H1 (cell line): Measurements from ENCODE around the gene ZDHHC5. TPM values are rescaled to one million over a fixed set of nuclear protein-coding genes. Genes with fewer than 3 reads are reported as not detected.

Experiments used
- CTCF ChIA-PET: fragments of 300-600 bp; sonication (Branson Sonifier 250); formaldehyde crosslinking; loops from one replicate; lab custom pipeline; 2021; ENCODE audit not compliant: partially characterized antibody; lab: Charles Lee
- POLR2A ChIA-PET: fragments of 300-600 bp; sonication (Branson Sonifier 250); formaldehyde crosslinking; loops from one replicate; lab custom pipeline; 2021; ENCODE audit warnings: inconsistent platforms; ENCODE audit not compliant: partially characterized antibody; lab: Charles Lee
- DNase-seq, 2 experiments: peaks; one replicate each; pipeline versions ENCODE4 v3.0.0 to v3.0.0-alpha.2; 2010 to 2022; ENCODE audit warnings: low spot score in 2 of 2, low read depth in 1 of 2, mixed read lengths in 1 of 2
- FAIRE-seq: peaks from 2 replicates; lab custom pipeline; 2011; peaks lifted over from hg19 to GRCh38; lab: Jason Lieb, UNC
- H2AFZ ChIP-seq: 2 replicates; pipeline ENCODE4 v1.8.1; 2012; ENCODE audit warnings: low read length, inconsistent platforms
- H2AK5ac ChIP-seq: 2 replicates; pipeline ENCODE4 v1.6.1; 2013; ENCODE audit warnings: low read depth, low read length
- H2BK120ac ChIP-seq: replicated peaks from 2 replicates; pipeline ENCODE3; 2013; ENCODE audit warnings: low read depth, low read length, inconsistent platforms
- H2BK12ac ChIP-seq: 2 replicates; pipeline ENCODE4 v1.6.1; 2013; ENCODE audit warnings: low read depth, low read length
- H2BK15ac ChIP-seq: 2 replicates; pipeline ENCODE4 v1.6.1; 2013; ENCODE audit warnings: low read length
- H2BK20ac ChIP-seq: 2 replicates; pipeline ENCODE4 v1.6.1; 2013; ENCODE audit warnings: low read length
- H2BK5ac ChIP-seq: 2 replicates; pipeline ENCODE4 v1.6.1; 2013; ENCODE audit warnings: low read depth, low read length
- H3K14ac ChIP-seq: 2 replicates; pipeline ENCODE4 v1.6.1; 2013; ENCODE audit warnings: inconsistent platforms; ENCODE audit not compliant: insufficient read length
- H3K18ac ChIP-seq: 2 replicates; pipeline ENCODE4 v1.6.1; 2013; ENCODE audit warnings: low read length; ENCODE audit errors: extremely low read depth
- H3K23ac ChIP-seq: 2 replicates; pipeline ENCODE4 v1.6.1; 2013; ENCODE audit warnings: inconsistent platforms; ENCODE audit not compliant: insufficient read length
- H3K23me2 ChIP-seq: 2 replicates; pipeline ENCODE4 v1.6.1; 2013; ENCODE audit warnings: low read depth, low read length
- H3K27ac ChIP-seq: 2 replicates; pipeline ENCODE4 v1.6.1; 2011; ENCODE audit warnings: low read depth, low read length, inconsistent platforms
- H3K27me3 ChIP-seq, 4 experiments: replicated peaks in 1 of 4; 1 replicate in 1 of 4; 2 replicates in 3 of 4; pipeline versions ENCODE4 v1.6.1 to v1.8.1; 2011 to 2013; ENCODE audit warnings: low read length in 3 of 4, mild to moderate bottlenecking in 3 of 4, inconsistent platforms in 2 of 4, mixed read lengths in 2 of 4, moderate library complexity in 1 of 4; ENCODE audit not compliant: control insufficient read depth in 3 of 4, insufficient read depth in 3 of 4; ENCODE audit errors: extremely low read depth in 1 of 4
- H3K36me3 ChIP-seq, 4 experiments: 2 replicates each; pipeline versions ENCODE4 v1.6.1 to v1.8.1; 2011 to 2013; ENCODE audit warnings: mild to moderate bottlenecking in 4 of 4, low read length in 3 of 4, moderate library complexity in 2 of 4, control low read depth in 1 of 4, inconsistent platforms in 1 of 4; ENCODE audit not compliant: insufficient read depth in 4 of 4, control insufficient read depth in 2 of 4
- H3K4ac ChIP-seq: replicated peaks from 2 replicates; pipeline ENCODE3; 2013; ENCODE audit warnings: low read length, low read depth, mixed read lengths, inconsistent platforms; ENCODE audit not compliant: insufficient read length
- H3K4me1 ChIP-seq, 4 experiments: replicated peaks in 1 of 4; 1 replicate in 1 of 4; 2 replicates in 3 of 4; pipeline versions ENCODE4 v1.6.1 to v1.8.1; 2011 to 2013; ENCODE audit warnings: low read length in 3 of 4, inconsistent platforms in 2 of 4, mixed read lengths in 1 of 4; ENCODE audit not compliant: insufficient read depth in 4 of 4, control insufficient read depth in 3 of 4
- H3K4me2 ChIP-seq, 2 experiments: 2 replicates each; pipeline versions ENCODE4 v1.6.1 to v1.8.1; 2011 to 2013; ENCODE audit warnings: low read depth in 2 of 2, low read length in 2 of 2, control low read depth in 1 of 2, inconsistent platforms in 1 of 2, mild to moderate bottlenecking in 1 of 2; ENCODE audit not compliant: insufficient read depth in 1 of 2
- H3K4me3 ChIP-seq, 4 experiments: fragments of 200-600, 300-600 bp in 1 of 4; sonication (generic), shearing (Covaris generic), sonication (Bioruptor Twin) in 1 of 4; 2 replicates each; pipeline versions ENCODE4 v1.5.1 to v1.8.1; 2011 to 2016; ENCODE audit warnings: low read length in 4 of 4, low read depth in 3 of 4, control low read depth in 2 of 4, inconsistent platforms in 2 of 4, mild to moderate bottlenecking in 2 of 4, mixed read lengths in 1 of 4, moderate library complexity in 1 of 4; ENCODE audit not compliant: insufficient read depth in 2 of 4; ENCODE audit errors: extremely low read depth in 1 of 4
- H3K56ac ChIP-seq: replicated peaks from 2 replicates; pipeline ENCODE3; 2013; ENCODE audit warnings: low read depth, mild to moderate bottlenecking, mixed read lengths, low read length, inconsistent platforms; ENCODE audit not compliant: insufficient read length
- H3K79me1 ChIP-seq: 2 replicates; pipeline ENCODE4 v1.6.1; 2013; ENCODE audit warnings: low read depth, low read length, control low read depth
- H3K79me2 ChIP-seq, 2 experiments: 2 replicates each; pipeline versions ENCODE4 v1.6.1 to v1.8.1; 2012 to 2013; ENCODE audit warnings: low read length in 2 of 2, mild to moderate bottlenecking in 2 of 2, inconsistent platforms in 1 of 2; ENCODE audit not compliant: insufficient read depth in 2 of 2, control insufficient read depth in 1 of 2
- H3K9ac ChIP-seq, 4 experiments: replicated peaks in 1 of 4; 1 replicate in 1 of 4; 2 replicates in 3 of 4; pipeline versions ENCODE4 v1.6.1 to v1.8.1; 2011 to 2013; ENCODE audit warnings: low read depth in 3 of 4, low read length in 3 of 4, control low read depth in 2 of 4, mild to moderate bottlenecking in 2 of 4, moderate library complexity in 2 of 4, inconsistent platforms in 1 of 4; ENCODE audit errors: extremely low read depth in 1 of 4
- H3K9me3 ChIP-seq, 2 experiments: 2 replicates each; pipeline versions ENCODE4 v1.6.1 to v1.8.1; 2012 to 2013; ENCODE audit warnings: mild to moderate bottlenecking in 2 of 2, moderate library complexity in 2 of 2, control low read depth in 1 of 2, inconsistent platforms in 1 of 2, low read depth in 1 of 2, low read length in 1 of 2, mixed read lengths in 1 of 2; ENCODE audit not compliant: insufficient read depth in 2 of 2
- H4K20me1 ChIP-seq, 2 experiments: replicated peaks in 1 of 2; 2 replicates each; pipeline versions ENCODE3 to v1.8.1; 2011 to 2013; ENCODE audit warnings: inconsistent platforms in 2 of 2, low read length in 2 of 2, mild to moderate bottlenecking in 1 of 2; ENCODE audit not compliant: insufficient read depth in 2 of 2, control insufficient read depth in 1 of 2
- H4K5ac ChIP-seq: 2 replicates; pipeline ENCODE4 v1.6.1; 2013; ENCODE audit warnings: low read length, low read depth, mixed read lengths, inconsistent platforms; ENCODE audit not compliant: insufficient read length
- H4K8ac ChIP-seq: 2 replicates; pipeline ENCODE4 v1.8.0; 2013; ENCODE audit warnings: mild to moderate bottlenecking, moderate library complexity, low read length, inconsistent platforms; ENCODE audit not compliant: insufficient read depth; ENCODE audit errors: extremely low read depth
- H4K91ac ChIP-seq: replicated peaks from 2 replicates; pipeline ENCODE3; 2013; ENCODE audit warnings: low read length, mixed read lengths, inconsistent platforms; ENCODE audit not compliant: insufficient read length
- ASH2L ChIP-seq: fragments of 200-600, 300-600 bp; sonication (generic); IDR thresholded peaks from one replicate; pipeline ENCODE4 v1.7.1; 2017; ENCODE audit warnings: low read length
- KDM1A ChIP-seq: fragments of 200-600, 300-600 bp; sonication (generic); IDR thresholded peaks from 2 replicates; pipeline ENCODE4 v1.7.1; 2016; ENCODE audit warnings: mild to moderate bottlenecking, low read length, borderline replicate concordance
- KDM5A ChIP-seq: fragments of 200-600 bp; IDR thresholded peaks from 2 replicates; pipeline ENCODE4 v1.7.1; 2012; ENCODE audit warnings: mild to moderate bottlenecking, low read length, inconsistent platforms, mixed read lengths
- MAFK ChIP-seq: IDR thresholded peaks from 2 replicates; pipeline ENCODE4 v1.6.1; 2012; ENCODE audit warnings: low read depth, mild to moderate bottlenecking, improper control_type of control experiment, low read length
- RXRA ChIP-seq: IDR thresholded peaks from 2 replicates; pipeline ENCODE4 v1.6.1; 2011; ENCODE audit warnings: low read depth, mild to moderate bottlenecking, low read length, moderate library complexity; ENCODE audit not compliant: insufficient read depth
- SIRT6 ChIP-seq: IDR thresholded peaks from one replicate; pipeline ENCODE4 v1.7.1; 2012; ENCODE audit warnings: low read length, inconsistent platforms
- SP4 ChIP-seq: IDR thresholded peaks from 2 replicates; pipeline ENCODE4 v1.6.1; 2012; ENCODE audit warnings: low read length, inconsistent platforms
- WGBS, 2 experiments: shearing (Covaris generic) in 1 of 2; methylation state at CpG; one replicate each; pipeline versions ENCODE4 v1.1.6 to v1.1.7; 2013 to 2015; ENCODE audit warnings: low lambda C conversion rate in 2 of 2, mixed read lengths in 2 of 2, inconsistent platforms in 1 of 2, low coverage in 1 of 2, missing lambda C conversion rate in 1 of 2; ENCODE audit not compliant: insufficient replicate concordance in 2 of 2, insufficient coverage in 1 of 2, insufficient read length in 1 of 2; ENCODE audit errors: extremely low coverage in 1 of 2, missing lambda C conversion rate in 1 of 2; 5-methylcytosine and 5-hydroxymethylcytosine counted together
- polyA plus RNA-seq, 7 experiments: library from polyadenylated mRNA; depleted of rRNA in 3 of 7; stranded (reverse) in 5 of 7; unstranded in 2 of 7; fragments of >200 nt in 5 of 7; fragments of 200-250 nt in 2 of 7; gene quantifications; 1 replicate in 5 of 7; 2 replicates in 1 of 7; 4 replicates in 1 of 7; pipeline versions ENCODE4 v1.2.1 to v1.2.3, GENCODE V29; 2011 to 2013; ENCODE audit warnings: missing spikeins in 2 of 7, mixed read lengths in 2 of 7
- total RNA-seq: library from RNA; stranded (reverse); fragmentation: NEBNext Ultra II Directional; extraction: Animal tissue kit (Norgen Biotek cat#: 25700); gene quantifications from 2 replicates; pipeline ENCODE4 v1.2.1, GENCODE V29; 2021
- TF ChIP-seq, protein P1 (sequence below), 3 experiments: IDR thresholded peaks; 1 replicate in 2 of 3; 2 replicates in 1 of 3; pipeline versions ENCODE4 v1.5.1 to v1.6.1; 2011; ENCODE audit warnings: low read length in 3 of 3, mild to moderate bottlenecking in 3 of 3, inconsistent platforms in 2 of 3, low read depth in 1 of 3, moderate library complexity in 1 of 3; ENCODE audit not compliant: insufficient read depth in 1 of 3; ENCODE audit errors: control extremely low read depth in 1 of 3

Gene ZDHHC5
- total and polyA plus RNA-seq, 2 of the 8 experiments (the other 6 are each of a cell fraction or from before 2014, with no cell fraction given) = 40.0 to 56.3 TPM

DNA sequence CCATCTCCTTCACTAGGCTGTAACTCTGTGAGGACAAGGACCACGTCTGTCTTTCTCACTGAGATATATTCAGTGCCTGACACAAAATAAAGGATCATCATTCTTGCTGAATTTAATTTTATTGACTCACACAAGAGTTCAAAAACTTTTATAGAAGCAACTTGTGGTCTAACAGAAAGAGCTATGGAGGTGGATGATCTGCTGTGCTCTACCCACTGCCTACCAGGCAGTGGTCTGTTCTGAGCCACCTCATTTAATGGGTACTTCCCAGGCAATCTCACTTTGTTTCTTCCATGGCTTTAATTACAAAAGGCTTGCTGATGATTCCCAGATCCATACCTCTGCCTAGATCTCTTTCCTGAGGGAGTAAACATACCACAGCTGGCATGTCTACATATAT is 79.0 kb downstream of the ZDHHC5 start:
- Histone ChIP-seq H3K4me3 (no peak overlapping the region), H3K23me2 (no peaks in the 10 kb centered on the region; the same call in 1 of the 2 replicates), H3K4me1 (peaks cover 0 to 6% (median 3%) of the 10 kb centered on the region in 4 experiments; a peak in 2 of 7 replicates), H3K18ac (no peak overlapping the region), H3K9me3 (no peaks in the 10 kb centered on the region), H2BK5ac (no peak overlapping the region), H3K4me2 (no peak overlapping the region), H4K8ac (no peak overlapping the region), H3K9ac (no peak overlapping the region), H3K27ac (no peak overlapping the region), H3K23ac (no peak overlapping the region), H3K4ac (no peak overlapping the region), H3K79me2 (peaks cover 0 to 11% of the 10 kb centered on the region in 2 experiments; a peak in 3 of 4 replicates), H2BK12ac (no peak overlapping the region), H4K91ac (no peak overlapping the region), H2BK120ac (no peak overlapping the region), H3K27me3 (no peaks in the 10 kb centered on the region), H2AFZ (no peak overlapping the region), H3K56ac (no peak overlapping the region), H4K20me1 (peaks cover 0 to 1% of the 10 kb centered on the region in 2 experiments), H3K36me3 (peaks cover 6 to 25% (median 15%) of the 10 kb centered on the region in 4 experiments), H3K14ac (no peak overlapping the region), H2BK20ac (no peak overlapping the region), H2BK15ac (no peak overlapping the region), H4K5ac (no peak overlapping the region), H3K79me1 (no peaks in the 10 kb centered on the region; the same call in 1 of the 2 replicates), H2AK5ac (no peak overlapping the region)
- POLR2A ChIA-PET = interaction anchor here (0.6 to 3.3 kb wide), 6 partner anchors 15 to 70 kb away, joined by 3 to 18 read pairs (median 4); partner anchors contain the start of gene CTNND1
- FAIRE-seq (no peak), DNase-seq (no peak)
- TF ChIP-seq KDM5A (no peak), MAFK (no peak), SIRT6 (no peak), SP4 (no peak), KDM1A (no peak), ASH2L (no peak), RXRA (no peak)
- TF ChIP-seq, protein P1, sequence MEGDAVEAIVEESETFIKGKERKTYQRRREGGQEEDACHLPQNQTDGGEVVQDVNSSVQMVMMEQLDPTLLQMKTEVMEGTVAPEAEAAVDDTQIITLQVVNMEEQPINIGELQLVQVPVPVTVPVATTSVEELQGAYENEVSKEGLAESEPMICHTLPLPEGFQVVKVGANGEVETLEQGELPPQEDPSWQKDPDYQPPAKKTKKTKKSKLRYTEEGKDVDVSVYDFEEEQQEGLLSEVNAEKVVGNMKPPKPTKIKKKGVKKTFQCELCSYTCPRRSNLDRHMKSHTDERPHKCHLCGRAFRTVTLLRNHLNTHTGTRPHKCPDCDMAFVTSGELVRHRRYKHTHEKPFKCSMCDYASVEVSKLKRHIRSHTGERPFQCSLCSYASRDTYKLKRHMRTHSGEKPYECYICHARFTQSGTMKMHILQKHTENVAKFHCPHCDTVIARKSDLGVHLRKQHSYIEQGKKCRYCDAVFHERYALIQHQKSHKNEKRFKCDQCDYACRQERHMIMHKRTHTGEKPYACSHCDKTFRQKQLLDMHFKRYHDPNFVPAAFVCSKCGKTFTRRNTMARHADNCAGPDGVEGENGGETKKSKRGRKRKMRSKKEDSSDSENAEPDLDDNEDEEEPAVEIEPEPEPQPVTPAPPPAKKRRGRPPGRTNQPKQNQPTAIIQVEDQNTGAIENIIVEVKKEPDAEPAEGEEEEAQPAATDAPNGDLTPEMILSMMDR (IDR thresholded peaks at IDR 0.05; ENCODE audit: control extremely low read depth in 1 of 3, insufficient read depth in 1 of 3, low read depth in 1 of 3, low read length in 3 of 3) = no peak
- WGBS, 2 experiments = 100% methylated on average over 1 of the region's 1 CpG; no CpG with 5 or more reads in 1 of the 2 experiments
- CTCF ChIA-PET = interaction anchor here (0.7 to 12.1 kb wide), 8 partner anchors 11 to 777 kb away, joined by 3 to 182 read pairs (median 3); partner anchors contain the start of gene CTNND1
